HEK293T (cell line): ENCODE data around the gene SNRNP35.

ENCODE experiments used
- CTCF ChIA-PET: fragments of 350-600 bp; formaldehyde crosslinking; extraction: SDS; loops from one replicate; lab custom pipeline; 2021; ENCODE audit warnings: antibody characterized with exemption, inconsistent platforms; lab: Yijun Ruan, JAX
- POLR2A ChIA-PET: fragments of 350-600 bp; formaldehyde crosslinking; extraction: SDS; loops from one replicate; lab custom pipeline; 2020; ENCODE audit warnings: antibody characterized with exemption, inconsistent platforms; lab: Yijun Ruan, JAX
- DNase-seq: peaks from one replicate; pipeline ENCODE4 v3.0.0; 2012; ENCODE audit warnings: mixed read lengths; ENCODE audit errors: extremely low spot score
- ARNT ChIP-seq: fragments of 450-650 bp; IDR thresholded peaks from 2 replicates; pipeline ENCODE4 v1.6.1; 2017; ENCODE audit warnings: mild to moderate bottlenecking
- BHLHE40 ChIP-seq: fragments of 450-650 bp; IDR thresholded peaks from 2 replicates; pipeline ENCODE4 v1.6.1; 2016; ENCODE audit warnings: mild to moderate bottlenecking, moderate library complexity, borderline replicate concordance
- CTBP1 ChIP-seq: fragments of 450-650 bp; IDR thresholded peaks from 2 replicates; pipeline ENCODE4 v1.6.1; 2016; ENCODE audit warnings: borderline replicate concordance
- ELF4 ChIP-seq: fragments of 450-650 bp; IDR thresholded peaks from 2 replicates; pipeline ENCODE4 v1.6.1; 2017; ENCODE audit warnings: antibody characterized with exemption
- FOXA1 ChIP-seq: fragments of 450-650 bp; IDR thresholded peaks from 2 replicates; pipeline ENCODE4 v1.6.1; 2016; ENCODE audit warnings: mild to moderate bottlenecking
- FOXK2 ChIP-seq: fragments of 450-650 bp; IDR thresholded peaks from 2 replicates; pipeline ENCODE4 v1.6.1; 2016; ENCODE audit warnings: mild to moderate bottlenecking
- FOXM1 ChIP-seq: fragments of 450-650 bp; IDR thresholded peaks from 2 replicates; pipeline ENCODE4 v1.6.1; 2017; ENCODE audit warnings: mild to moderate bottlenecking, borderline replicate concordance
- HDGF ChIP-seq: fragments of 450-650 bp; IDR thresholded peaks from 2 replicates; pipeline ENCODE4 v1.6.1; 2017; ENCODE audit warnings: antibody characterized with exemption, borderline replicate concordance
- L3MBTL2 ChIP-seq: fragments of 450-650 bp; conservative IDR thresholded peaks from 2 replicates; pipeline ENCODE4 v1.6.1; 2016; ENCODE audit warnings: mild to moderate bottlenecking
- LEF1 ChIP-seq: fragments of 450-650 bp; IDR thresholded peaks from 2 replicates; pipeline ENCODE4 v1.6.1; 2017; ENCODE audit warnings: mild to moderate bottlenecking, borderline replicate concordance
- NFRKB ChIP-seq: fragments of 450-650 bp; IDR thresholded peaks from 2 replicates; pipeline ENCODE4 v1.6.1; 2016; ENCODE audit warnings: mild to moderate bottlenecking, moderate library complexity
- PKNOX1 ChIP-seq: fragments of 450-650 bp; IDR thresholded peaks from 2 replicates; pipeline ENCODE4 v1.6.1; 2016
- SP1 ChIP-seq: fragments of 450-650 bp; IDR thresholded peaks from 2 replicates; pipeline ENCODE4 v1.6.1; 2017
- SUZ12 ChIP-seq: fragments of 450-650 bp; IDR thresholded peaks from 2 replicates; pipeline ENCODE4 v1.6.1; 2016; ENCODE audit warnings: mild to moderate bottlenecking
- TARDBP ChIP-seq: fragments of 450-650 bp; IDR thresholded peaks from 2 replicates; pipeline ENCODE4 v1.6.1; 2016
- ZNF384 ChIP-seq: fragments of 450-650 bp; IDR thresholded peaks from 2 replicates; pipeline ENCODE4 v1.6.1; 2016

SNRNP35 gene

GRCh38 chr12:123497065-123497464, 39.1 kb downstream of the SNRNP35 start:
- TF ChIP-seq FOXA1, result no peak
- no peak for TF ChIP-seq FOXM1
- no peak for TF ChIP-seq SP1
- no peak for TF ChIP-seq L3MBTL2
- TF ChIP-seq TARDBP, result no peak
- TF ChIP-seq LEF1, result no peak
- no peak for TF ChIP-seq ZNF384
- TF ChIP-seq ARNT, result no peak
- no peak for TF ChIP-seq HDGF
- no peak for TF ChIP-seq FOXK2
- TF ChIP-seq BHLHE40, result no peak
- ChIA-PET POLR2A (no interaction called here), CTCF (no interaction called here)
- DNase-seq, result no peak

- ChIA-PET CTCF (no interaction called here), POLR2A (no interaction called here)
- no peak for TF ChIP-seq BHLHE40
- TF ChIP-seq SP1, result no peak
- TF ChIP-seq HDGF, result no peak
- no peak for TF ChIP-seq FOXM1
- no peak for TF ChIP-seq ELF4
- TF ChIP-seq LEF1, result no peak
- no peak for TF ChIP-seq PKNOX1
- TF ChIP-seq TARDBP, result no peak
- TF ChIP-seq SUZ12, result no peak
- DNase-seq, result no peak
Observed at GRCh38 chr12:123498126-123498825, 40.3 kb downstream of the SNRNP35 start.

GRCh38 chr12:123499332-123499731, 41.4 kb downstream of the SNRNP35 start:
- CTCF ChIA-PET, result no interaction called here
- DNase-seq, result no peak
- POLR2A ChIA-PET, result no interaction called here
- TF ChIP-seq LEF1 (no peak), SUZ12 (no peak), SP1 (no peak), FOXA1 (no peak), FOXK2 (no peak), BHLHE40 (no peak), NFRKB (no peak), L3MBTL2 (no peak), ARNT (no peak), TARDBP (no peak), CTBP1 (no peak), ELF4 (no peak), FOXM1 (no peak)

- POLR2A ChIA-PET, result no interaction called here
- CTCF ChIA-PET, result no interaction called here
- no peak for TF ChIP-seq CTBP1
- no peak for DNase-seq
Observed at GRCh38 chr12:123502163-123502704, 44.3 kb downstream of the SNRNP35 start.

GRCh38 chr12:123506059-123506842, 48.3 kb downstream of the SNRNP35 start:
- no peak for DNase-seq
- TF ChIP-seq TARDBP (no peak), LEF1 (no peak), ELF4 (no peak), ZNF384 (no peak), NFRKB (no peak), FOXA1 (no peak), L3MBTL2 (no peak), HDGF (no peak), FOXM1 (no peak), PKNOX1 (no peak), SP1 (no peak), FOXK2 (no peak), BHLHE40 (no peak), CTBP1 (no peak), SUZ12 (no peak), ARNT (no peak)
- ChIA-PET POLR2A (no interaction called here), CTCF (no interaction called here)

- ChIA-PET CTCF (no interaction called here), POLR2A (no interaction called here)
- no peak for DNase-seq
- TF ChIP-seq NFRKB (no peak), ARNT (no peak), FOXK2 (no peak), SP1 (no peak), SUZ12 (no peak), FOXM1 (no peak), BHLHE40 (no peak), LEF1 (no peak), ELF4 (no peak), HDGF (no peak), L3MBTL2 (no peak)
Observed at GRCh38 chr12:123506843-123507236, 48.9 kb downstream of the SNRNP35 start.
